Activated T-cell treated with anti-CD3 and anti-CD28 coated beads, Interleukin-2, amount 50 U/mL, for 72 hours (primary cell): ENCODE results near the gene SMIM9. TPM values are rescaled to one million over a fixed set of nuclear protein-coding genes. Genes with fewer than 3 reads are reported as not detected.
"Not testable (repeated sequence)": the region's sequence is repeated elsewhere in the genome, so short reads cannot be mapped to it uniquely, and the experiment has no call there.

Experiments
- ATAC-seq, 2 donors: fragments of 150-1000 bp; cut with Tn5 transposase; replicated peaks in 1 of 2; 2 replicates each; pipeline ENCODE4 v1.10.0; 2021; ENCODE audit warnings: moderate library complexity in 2 of 2, mild to moderate bottlenecking in 1 of 2
- DNase-seq, 2 donors: peaks; one replicate each; pipeline ENCODE4 v3.0.0; 2021 to 2022; ENCODE audit warnings: mixed read lengths in 1 of 2
- H3K27ac Mint-ChIP-seq: one replicate; pipeline ENCODE4 v1.8.0; 2022; ENCODE audit warnings: mild to moderate bottlenecking, moderate library complexity, mixed read lengths
- H3K27me3 Mint-ChIP-seq: one replicate; pipeline ENCODE4 v1.8.0; 2022; ENCODE audit warnings: low read depth, mixed read lengths
- H3K36me3 Mint-ChIP-seq, 2 donors: one replicate each; pipeline ENCODE4 v1.8.0; 2022; ENCODE audit warnings: mixed read lengths in 2 of 2, mild to moderate bottlenecking in 1 of 2; ENCODE audit not compliant: insufficient read depth in 2 of 2
- H3K4me1 Mint-ChIP-seq: one replicate; pipeline ENCODE4 v1.8.0; 2022; ENCODE audit warnings: low read depth, mixed read lengths
- H3K4me3 Mint-ChIP-seq, 2 donors: one replicate each; pipeline ENCODE4 v1.8.0; 2022; ENCODE audit warnings: mild to moderate bottlenecking in 2 of 2, mixed read lengths in 2 of 2, moderate library complexity in 2 of 2
- H3K9me3 Mint-ChIP-seq, 2 donors: one replicate each; pipeline ENCODE4 v1.8.0; 2022; ENCODE audit warnings: mixed read lengths in 2 of 2
- total RNA-seq, 2 donors: library from RNA; stranded (reverse); gene quantifications; one replicate each; pipeline ENCODE4 v1.2.3, GENCODE V29; 2022

Gene SMIM9
- not detected for total RNA-seq

DNA sequence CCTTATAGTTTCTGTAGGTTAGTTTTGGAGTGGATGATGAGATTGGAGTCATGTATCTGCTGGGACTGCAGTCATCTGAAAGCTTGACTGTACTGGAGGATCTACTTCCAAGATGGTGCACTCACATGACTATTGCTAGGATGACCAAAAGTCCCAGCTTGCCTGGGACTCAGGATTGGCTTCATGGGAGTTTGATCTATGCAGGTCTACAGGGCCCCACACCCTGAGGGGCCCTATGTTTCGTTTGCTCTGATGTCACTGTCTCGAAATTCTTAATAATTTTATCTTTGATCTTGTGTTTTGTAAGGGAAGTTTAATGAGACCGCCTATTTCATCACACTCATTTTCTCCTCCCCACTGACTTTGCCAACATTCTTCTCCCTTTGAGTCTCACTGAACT lies at the start of gene SMIM9:
TSS of gene SMIM9 (minus strand) at position 101 of the 400 bp plus-strand sequence. CDS start 3,806 bp downstream, outside the sequence.
- H3K4me3 Mint-ChIP-seq, result no peak within 1 kb of the TSS
- ATAC-seq (no peak), DNase-seq (no peak)
- H3K4me1 Mint-ChIP-seq, result peaks cover 5% of the 10 kb centered on the region
- H3K36me3 Mint-ChIP-seq, result no peaks in the 10 kb centered on the region
- peak within 1 kb of the TSS; percentile 46 for H3K27ac Mint-ChIP-seq
- peaks cover 11% of the 10 kb centered on the region for H3K27me3 Mint-ChIP-seq
- H3K9me3 Mint-ChIP-seq, result no peaks in the 10 kb centered on the region

GRCh38 chrX:154884069-154884468 lies 49.6 kb upstream of the SMIM9 start:
- not testable (repeated sequence) for H3K27me3 Mint-ChIP-seq, H3K36me3 Mint-ChIP-seq, H3K4me1 Mint-ChIP-seq, H3K9me3 Mint-ChIP-seq, DNase-seq, H3K27ac Mint-ChIP-seq, H3K4me3 Mint-ChIP-seq
- peak; percentile 56 to 68 for ATAC-seq

DNA sequence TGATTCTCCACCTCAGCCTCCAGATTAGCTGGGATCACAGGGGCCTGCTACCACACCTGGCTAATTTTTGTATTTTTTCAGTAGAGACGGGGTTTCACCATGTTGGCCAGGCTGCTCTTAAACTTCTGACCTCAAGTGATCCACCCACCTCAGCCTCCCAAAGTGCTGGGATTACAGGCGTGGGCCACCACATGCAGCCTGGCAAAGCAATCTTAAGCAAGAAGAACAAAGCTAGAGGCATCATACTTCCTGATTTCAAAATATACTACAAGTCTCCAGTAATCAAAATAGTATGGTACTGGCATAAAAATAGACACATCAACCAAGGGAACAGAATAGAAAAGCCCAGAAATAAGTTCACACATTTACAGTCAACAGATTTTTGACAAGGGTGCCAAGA lies 38.9 kb upstream of the SMIM9 start:
- Mint-ChIP-seq H3K9me3 (peaks cover 4 to 8% of the 10 kb centered on the region in 2 donors), H3K4me1 (no peaks in the 10 kb centered on the region), H3K27ac (no peak overlapping the region), H3K27me3 (peaks cover 13% of the 10 kb centered on the region), H3K36me3 (peaks cover 6 to 12% of the 10 kb centered on the region in 2 donors), H3K4me3 (no peak overlapping the region)
- ATAC-seq, result no peak
- no peak for DNase-seq

DNA sequence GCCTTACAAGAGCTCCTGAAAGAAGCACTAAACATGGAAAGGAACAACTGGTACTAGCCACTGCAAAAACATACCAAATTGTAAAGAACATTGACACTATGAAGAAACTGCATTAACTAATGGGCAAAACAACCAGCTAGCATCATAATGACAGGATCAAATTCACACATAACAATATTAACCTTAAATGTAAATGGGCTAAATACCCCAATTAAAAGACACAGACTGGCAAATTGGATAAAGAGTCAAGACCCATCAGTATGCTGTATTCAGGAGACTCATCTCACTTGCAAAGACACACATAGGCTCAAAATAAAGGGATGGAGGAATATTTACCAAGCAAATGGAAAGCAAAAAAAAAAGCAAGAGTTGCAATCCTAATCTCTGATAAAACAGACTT lies 34.1 kb upstream of the SMIM9 start:
- not testable (repeated sequence) for H3K27ac Mint-ChIP-seq, H3K4me3 Mint-ChIP-seq, DNase-seq, H3K4me1 Mint-ChIP-seq, ATAC-seq
- Mint-ChIP-seq H3K27me3 (peaks cover 13% of the 10 kb centered on the region), H3K9me3 (peaks cover 10 to 11% of the 10 kb centered on the region in 2 donors), H3K36me3 (peaks cover 14 to 17% of the 10 kb centered on the region in 2 donors)

GRCh38 chrX:154855256-154855655 lies 20.8 kb upstream of the SMIM9 start:
- no peaks in the 10 kb centered on the region for H3K4me1 Mint-ChIP-seq
- peaks cover 3 to 7% of the 10 kb centered on the region in 2 donors for H3K36me3 Mint-ChIP-seq
- DNase-seq (no peak), ATAC-seq (no peak)
- no peaks in the 10 kb centered on the region for H3K9me3 Mint-ChIP-seq
- H3K27me3 Mint-ChIP-seq, result peaks cover 10% of the 10 kb centered on the region
- H3K27ac Mint-ChIP-seq, result no peak overlapping the region
- no peak overlapping the region for H3K4me3 Mint-ChIP-seq

DNA sequence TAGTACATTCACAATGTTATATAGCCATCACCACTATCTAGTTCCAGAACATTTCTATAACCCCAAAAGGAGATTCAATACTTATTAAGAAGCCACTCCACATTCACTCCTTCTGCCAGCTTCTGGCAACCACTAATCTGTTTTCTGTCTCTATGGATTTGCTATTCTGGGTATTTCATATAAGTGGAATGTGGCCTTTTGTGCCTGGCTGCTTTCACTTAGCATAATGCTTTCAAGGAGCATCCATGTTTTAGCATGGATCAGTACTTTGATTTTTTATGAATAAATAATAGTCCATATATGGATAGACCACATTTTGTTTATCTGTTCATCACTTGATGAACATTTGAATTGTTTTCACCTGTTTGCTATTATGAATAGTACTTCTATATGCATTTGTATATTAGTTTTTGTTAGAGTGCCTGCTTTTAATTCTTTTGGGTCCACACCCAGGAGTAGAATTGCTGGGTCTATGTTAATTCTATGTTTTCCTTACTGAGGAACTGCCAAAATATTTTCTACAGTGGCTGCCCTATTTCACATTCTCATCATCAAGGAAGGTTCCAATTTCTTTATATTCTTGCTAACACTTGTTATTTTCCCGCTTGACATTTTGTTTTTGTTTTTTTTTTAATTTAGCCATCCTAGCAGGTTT lies 16.6 kb upstream of the SMIM9 start:
- H3K27me3 Mint-ChIP-seq, result peaks cover 18% of the 10 kb centered on the region
- no peaks in the 10 kb centered on the region for H3K4me1 Mint-ChIP-seq
- H3K27ac Mint-ChIP-seq, result no peak overlapping the region
- no peak for ATAC-seq
- H3K9me3 Mint-ChIP-seq, result no peaks in the 10 kb centered on the region
- no peak overlapping the region for H3K4me3 Mint-ChIP-seq
- DNase-seq, result no peak
- H3K36me3 Mint-ChIP-seq, result peaks cover 0 to 4% of the 10 kb centered on the region in 2 donors

DNA sequence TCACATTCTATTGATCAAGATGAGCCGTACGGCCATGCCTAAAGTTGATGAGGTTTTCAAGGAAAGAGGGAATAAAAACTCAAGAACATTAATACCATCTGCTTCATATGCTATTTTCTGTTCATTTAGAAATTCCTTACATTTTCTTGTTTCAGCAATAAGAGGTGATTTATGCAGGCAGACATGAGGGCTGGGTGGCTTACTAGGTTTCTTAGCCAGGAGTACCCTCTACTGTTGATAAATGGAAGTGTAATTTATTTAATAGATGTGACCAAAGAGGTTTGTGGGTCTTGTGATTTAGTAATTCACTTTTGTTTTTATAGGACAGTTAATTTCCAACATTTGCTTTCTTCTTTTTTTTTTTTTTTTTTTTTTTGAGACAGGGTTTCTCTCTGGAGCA lies 6.4 kb upstream of the SMIM9 start:
- H3K4me3 Mint-ChIP-seq, result no peak overlapping the region
- ATAC-seq (peak; percentile 55 to 60), DNase-seq (no peak)
- H3K27ac Mint-ChIP-seq, result no peak overlapping the region
- H3K36me3 Mint-ChIP-seq, result no peaks in the 10 kb centered on the region
- H3K9me3 Mint-ChIP-seq, result no peaks in the 10 kb centered on the region
- H3K4me1 Mint-ChIP-seq, result no peaks in the 10 kb centered on the region
- H3K27me3 Mint-ChIP-seq, result peaks cover 5% of the 10 kb centered on the region

DNA sequence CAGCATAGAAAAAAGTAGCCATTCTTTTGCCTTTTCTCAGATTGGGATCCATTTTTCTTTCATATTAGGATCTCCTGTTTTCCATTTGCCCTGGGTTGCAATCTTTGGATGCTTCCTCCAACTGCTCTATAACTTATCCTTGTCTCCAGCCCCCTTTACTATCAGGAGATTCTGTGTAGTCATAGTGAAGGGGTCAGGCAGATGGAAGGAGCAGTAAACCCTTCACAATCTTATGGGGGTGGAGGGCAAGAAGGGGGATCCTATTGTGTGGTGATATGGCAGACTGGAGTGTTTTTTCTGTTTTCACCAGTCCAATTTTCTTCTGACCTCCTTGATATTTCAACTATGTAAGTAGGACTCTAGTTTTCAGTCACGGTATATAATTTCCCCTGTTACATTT lies 1.7 kb upstream of the SMIM9 start:
- no peaks in the 10 kb centered on the region for H3K27me3 Mint-ChIP-seq
- no peak for ATAC-seq
- H3K4me3 Mint-ChIP-seq, result no peak overlapping the region
- no peaks in the 10 kb centered on the region for H3K9me3 Mint-ChIP-seq
- no peak for DNase-seq
- H3K27ac Mint-ChIP-seq, result no peak overlapping the region
- no peaks in the 10 kb centered on the region for H3K4me1 Mint-ChIP-seq
- H3K36me3 Mint-ChIP-seq, result no peaks in the 10 kb centered on the region

GRCh38 chrX:154833746-154834274 lies 652 bp downstream of the SMIM9 start:
- Mint-ChIP-seq H3K4me3 (no peak overlapping the region), H3K36me3 (no peaks in the 10 kb centered on the region)

DNA sequence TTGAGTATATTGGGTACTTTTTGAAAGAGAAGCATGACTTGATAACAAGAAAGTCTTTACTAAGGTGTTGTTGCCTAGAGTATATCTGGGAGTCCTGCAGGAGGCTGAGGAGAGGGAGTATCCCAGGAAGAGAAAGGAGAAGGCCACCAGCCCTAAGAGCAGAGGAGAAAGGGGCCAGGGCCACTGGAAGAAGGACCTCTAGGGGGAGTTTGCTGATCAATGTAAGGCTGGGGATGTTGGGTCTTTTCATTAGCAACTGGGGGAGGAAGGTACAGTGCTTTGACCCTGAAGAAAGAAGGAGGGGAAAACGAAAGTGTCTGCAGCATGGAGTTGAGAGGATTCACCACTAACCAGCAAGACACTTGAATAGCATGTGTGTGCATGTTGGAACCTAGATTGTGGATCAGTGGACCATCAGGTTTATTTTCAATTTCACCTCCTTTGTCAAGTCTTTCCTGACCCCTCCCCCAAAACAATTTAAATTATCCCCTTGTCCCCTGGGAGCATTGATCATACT lies 4.5 kb downstream of the SMIM9 start:
- no peak overlapping the region for H3K4me3 Mint-ChIP-seq
- no peak for ATAC-seq

More at GRCh38 chrX:154833746-154834274, 652 bp downstream of the SMIM9 start:
- ATAC-seq (no peak), DNase-seq (no peak)
- Mint-ChIP-seq H3K27ac (no peak overlapping the region), H3K27me3 (peaks cover 14% of the 10 kb centered on the region), H3K9me3 (no peaks in the 10 kb centered on the region), H3K4me1 (peaks cover 6% of the 10 kb centered on the region)

DNA sequence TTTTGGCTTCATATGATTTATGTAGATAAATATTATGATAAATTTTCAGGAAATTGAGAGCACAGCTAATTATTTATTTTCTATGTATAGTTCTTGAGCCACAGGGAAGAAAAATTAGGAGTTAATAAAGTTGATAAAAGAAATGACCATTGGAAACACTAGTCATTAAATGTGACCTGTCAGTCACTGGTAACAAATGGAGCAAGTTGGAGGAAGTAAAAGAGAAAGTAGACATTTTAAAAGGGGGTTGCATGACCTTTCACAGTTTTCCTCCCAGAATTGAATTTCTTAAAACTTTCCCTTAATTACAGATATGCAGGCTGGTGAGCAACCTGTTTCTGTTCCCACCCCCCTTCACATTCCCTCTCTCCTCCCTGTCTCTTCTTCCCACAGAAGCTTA lies 5.3 kb downstream of the SMIM9 start:
- Mint-ChIP-seq H3K27me3 (peaks cover 14% of the 10 kb centered on the region), H3K4me1 (peaks cover 6% of the 10 kb centered on the region), H3K36me3 (no peaks in the 10 kb centered on the region), H3K9me3 (no peaks in the 10 kb centered on the region), H3K27ac (no peak overlapping the region), H3K4me3 (no peak overlapping the region)
- ATAC-seq, result no peak
- no peak for DNase-seq

More for the DNA sequence above, 4.5 kb downstream of the SMIM9 start:
- H3K4me1 Mint-ChIP-seq, result peaks cover 6% of the 10 kb centered on the region
- peak overlapping the region; percentile 32 for H3K27ac Mint-ChIP-seq
- no peak for DNase-seq
- no peaks in the 10 kb centered on the region for H3K36me3 Mint-ChIP-seq
- H3K27me3 Mint-ChIP-seq, result peaks cover 14% of the 10 kb centered on the region
- no peaks in the 10 kb centered on the region for H3K9me3 Mint-ChIP-seq

DNA sequence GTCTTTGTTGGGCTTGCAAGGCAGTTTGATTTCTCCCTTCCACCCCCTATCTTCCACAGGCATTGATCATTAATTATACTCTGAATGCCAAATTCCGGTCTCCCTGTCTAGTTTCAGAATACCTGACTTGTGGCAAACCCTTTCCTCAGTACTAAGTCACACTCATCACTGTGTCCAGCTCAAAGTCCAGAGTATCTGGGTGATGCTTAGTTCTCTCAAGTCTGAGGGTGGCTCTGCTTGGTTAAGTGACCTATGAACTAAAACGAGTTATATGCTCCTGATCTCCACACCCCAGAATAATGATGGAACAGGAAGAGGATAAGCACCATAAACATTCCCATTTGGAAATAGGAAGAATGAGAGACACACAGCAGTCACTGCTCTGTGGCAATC lies 6.5 kb downstream of the SMIM9 start:
- no peak overlapping the region for H3K27ac Mint-ChIP-seq
- H3K36me3 Mint-ChIP-seq, result no peaks in the 10 kb centered on the region
- ATAC-seq (no peak), DNase-seq (no peak)
- H3K9me3 Mint-ChIP-seq, result no peaks in the 10 kb centered on the region
- H3K4me3 Mint-ChIP-seq, result peak overlapping the region in 1 of 2 donors; percentile 63
- peaks cover 6% of the 10 kb centered on the region for H3K4me1 Mint-ChIP-seq
- H3K27me3 Mint-ChIP-seq, result peaks cover 14% of the 10 kb centered on the region

GRCh38 chrX:154827194-154828015 lies 7.1 kb downstream of the SMIM9 start:
- H3K27ac Mint-ChIP-seq, result peak overlapping the region; percentile 56
- H3K27me3 Mint-ChIP-seq, result peaks cover 14% of the 10 kb centered on the region
- ATAC-seq (peak in 1 of 2 donors; percentile 63), DNase-seq (no peak)
- H3K4me3 Mint-ChIP-seq, result peak overlapping the region in 1 of 2 donors; percentile 63
- peaks cover 6% of the 10 kb centered on the region for H3K4me1 Mint-ChIP-seq
- H3K36me3 Mint-ChIP-seq, result no peaks in the 10 kb centered on the region
- no peaks in the 10 kb centered on the region for H3K9me3 Mint-ChIP-seq
